Mucosa of descending colon (tissue), 3 donors: Measurements from ENCODE around the gene CACNA1C. TPM values are rescaled to one million over a fixed set of nuclear protein-coding genes. Genes with fewer than 3 reads are reported as not detected.

ENCODE experiments used
- ATAC-seq: fragments of 200-7000 bp; cut with Tn5 transposase; one replicate; pipeline ENCODE4 v1.9.1; 2020; ENCODE audit warnings: mild to moderate bottlenecking, moderate library complexity
- DNase-seq, 3 donors: peaks; one replicate each; pipeline ENCODE4 v3.0.0-alpha.2; 2020
- H3K36me3 ChIP-seq: fragments of 200-600 bp; one replicate; pipeline ENCODE4 v1.8.0; 2021; ENCODE audit warnings: low read depth, mild to moderate bottlenecking
- H3K4me1 ChIP-seq: fragments of 200-600 bp; one replicate; pipeline ENCODE4 v1.8.0; 2021; ENCODE audit warnings: low read depth, mild to moderate bottlenecking
- H3K4me3 ChIP-seq: fragments of 200-600 bp; one replicate; pipeline ENCODE4 v1.8.0; 2021; ENCODE audit warnings: mild to moderate bottlenecking
- H3K9me3 ChIP-seq: fragments of 200-600 bp; one replicate; pipeline ENCODE4 v1.8.0; 2021; ENCODE audit warnings: mild to moderate bottlenecking
- CTCF ChIP-seq: fragments of 200-600 bp; IDR thresholded peaks from one replicate; pipeline ENCODE4 v1.8.0; 2022; ENCODE audit warnings: antibody characterized with exemption, mild to moderate bottlenecking
- intact Hi-C, 2 donors: fragments of 100-400 bp; cut with DNase I in 1 of 2; cut with micrococcal nuclease in 1 of 2; formaldehyde crosslinking; loops; one replicate each; pipeline versions ENCODE4 v1.11.0 to v1.11.1; 2022; cut with DNase I, micrococcal nuclease
- long read RNA-seq, 2 donors: library from polyadenylated mRNA; unstranded; transcript quantifications; one replicate each; pipeline ENCODE4 v2.0.0, GENCODE V29; 2019 to 2021
- total RNA-seq, 3 donors: library from RNA; stranded (reverse); fragmentation: NEBNext Ultra II Directional in 2 of 3; extraction: Animal tissue kit (Norgen Biotek cat#: 25700) in 2 of 3; gene quantifications; one replicate each; pipeline versions ENCODE4 v1.2.1 to v1.2.4, GENCODE V29; 2021 to 2023
- donor health status: DM: no; HTN: no; CAD: no; lungs with moderate emphysema.
- donor health status: DM: no; HTN: no; CAD: no.
- donor health status: DM: no; HTN: yes; CAD: no.

Gene CACNA1C
- 10 to 100 TPM in 1 of 3 donors, 1 to 10 TPM in 2; 5.5 to 89.4 (median 9.2) TPM for total RNA-seq
- long read RNA-seq, donor 1, partial matches to known transcripts: 33 of 58 reads
- long read RNA-seq, donor 1, other reads (novel, unspliced or antisense): 25 of 58 reads
- long read RNA-seq, donor 2: 0 reads

DNA sequence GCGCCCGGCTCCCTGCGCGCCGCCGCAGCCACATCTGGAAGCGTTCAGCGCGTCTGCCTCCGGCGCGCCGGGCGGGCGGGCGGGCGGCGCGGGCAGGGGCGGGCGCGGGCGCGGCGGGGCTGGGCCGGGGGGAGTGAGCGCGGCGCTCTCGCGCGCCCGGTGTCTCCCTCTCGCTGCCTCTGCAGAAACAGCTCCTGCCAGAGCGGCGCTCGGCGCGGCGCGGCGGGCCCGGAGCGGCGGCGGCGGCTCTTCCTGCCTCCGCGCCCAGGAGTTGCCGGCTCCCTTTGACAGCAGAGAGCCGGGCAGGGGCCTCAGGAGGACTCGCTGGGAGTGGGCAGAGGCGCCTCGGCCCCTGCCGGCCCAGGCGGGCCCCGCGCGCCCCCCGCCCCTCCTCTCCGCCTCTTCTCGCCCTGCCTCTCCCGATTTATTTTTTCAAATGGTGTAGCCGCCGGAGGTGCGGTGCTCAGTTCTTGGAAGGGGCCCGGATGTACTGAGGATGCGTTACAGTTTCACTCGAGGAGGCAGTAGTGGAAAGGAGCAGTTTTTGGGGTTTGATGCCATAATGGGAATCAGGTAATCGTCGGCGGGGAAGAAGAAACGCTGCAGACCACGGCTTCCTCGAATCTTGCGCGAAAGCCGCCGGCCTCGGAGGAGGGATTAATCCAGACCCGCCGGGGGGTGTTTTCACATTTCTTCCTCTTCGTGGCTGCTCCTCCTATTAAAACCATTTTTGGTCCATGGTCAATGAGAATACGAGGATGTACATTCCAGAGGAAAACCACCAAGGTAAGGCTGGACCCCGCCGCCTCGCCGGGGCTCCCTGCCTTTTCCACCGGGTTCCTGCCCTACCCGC lies at the start of gene CACNA1C:
Gene CACNA1C (plus strand): TSS at position 162 of the 853 bp plus-strand sequence. CDS start 576 bp downstream, at position 738.
- H3K36me3 ChIP-seq: no peaks in the 10 kb centered on the region
- peak in 2 of 3 donors; percentile 51 to 71 for DNase-seq
- no peak within 1 kb of the TSS for H3K4me3 ChIP-seq
- H3K4me1 ChIP-seq: peaks cover 9% of the 10 kb centered on the region
- peak; percentile 75 for ATAC-seq
- no peak for TF ChIP-seq CTCF
- no peaks in the 10 kb centered on the region for H3K9me3 ChIP-seq
- intact Hi-C loops: no loop called here

DNA sequence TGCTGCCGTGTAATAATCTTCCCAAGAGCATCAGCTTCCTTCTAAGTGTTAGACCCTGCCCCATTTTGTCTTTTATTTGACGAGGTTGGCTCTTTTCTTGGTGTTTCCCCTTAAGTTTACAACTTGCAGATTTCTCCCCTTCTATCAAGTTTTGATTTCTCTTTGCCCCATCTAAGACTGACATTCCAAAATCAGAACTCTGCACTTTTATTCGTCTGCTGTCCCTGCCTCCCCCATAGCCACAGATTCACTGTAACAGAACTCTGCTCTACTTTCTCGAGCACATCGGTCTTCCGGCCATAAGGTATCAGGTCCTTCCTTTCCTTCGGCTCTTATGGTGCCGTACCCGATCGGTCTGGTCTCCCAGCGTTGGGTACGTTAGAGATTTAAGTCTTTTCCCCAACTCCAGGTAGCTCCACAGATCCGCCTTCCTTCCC lies 49.1 kb upstream of the CACNA1C start:
- Histone ChIP-seq H3K4me3 (peak overlapping the region; percentile 87), H3K9me3 (no peaks in the 10 kb centered on the region), H3K4me1 (no peaks in the 10 kb centered on the region), H3K36me3 (no peaks in the 10 kb centered on the region)
- no peak for TF ChIP-seq CTCF
- DNase-seq (no peak), ATAC-seq (peak; percentile 52)
- intact Hi-C loops: no loop called here

- intact Hi-C loops: no loop called here
Observed at GRCh38 chr12:2004113-2004929, 48.5 kb upstream of the CACNA1C start, which contains the start of gene DCP1B. Gene DCP1B (minus strand): TSS chr12:2004457. CDS start chr12:2004431, 26 bp downstream.

DNA sequence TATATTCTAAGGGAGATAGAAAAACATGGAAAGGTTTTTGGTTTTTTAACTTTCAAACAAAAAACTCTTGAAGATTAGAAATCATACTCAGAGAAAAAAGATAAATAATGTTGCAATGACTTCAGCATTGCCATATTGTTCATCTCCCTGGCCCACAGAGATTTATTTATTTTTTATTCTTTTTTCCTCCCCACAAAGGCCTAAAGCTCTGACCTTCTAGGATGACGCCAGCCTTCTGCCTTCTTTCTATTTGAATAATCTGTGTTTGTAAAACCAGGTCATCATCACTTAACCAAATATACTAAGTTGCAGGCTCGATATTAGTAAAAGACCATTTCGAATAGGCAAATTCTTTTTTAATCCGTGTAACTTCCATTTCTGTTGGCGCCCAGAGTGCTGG lies 44.1 kb upstream of the CACNA1C start:
- H3K9me3 ChIP-seq: no peaks in the 10 kb centered on the region
- DNase-seq (no peak), ATAC-seq (no peak)
- intact Hi-C loops: no loop called here
- H3K4me1 ChIP-seq: peaks cover 3% of the 10 kb centered on the region
- no peak overlapping the region for H3K4me3 ChIP-seq
- H3K36me3 ChIP-seq: no peaks in the 10 kb centered on the region
- TF ChIP-seq CTCF: no peak

More at GRCh38 chr12:2004113-2004929, 48.5 kb upstream of the CACNA1C start, which contains the start of gene DCP1B:
- H3K9me3 ChIP-seq: no peaks in the 10 kb centered on the region
- peak; percentile 100 for ATAC-seq
- TF ChIP-seq CTCF: no peak
- H3K4me3 ChIP-seq: peak within 1 kb of the TSS; percentile 87
- H3K36me3 ChIP-seq: no peaks in the 10 kb centered on the region
- no peaks in the 10 kb centered on the region for H3K4me1 ChIP-seq
- DNase-seq: peak; percentile 97 to 98 (median 97)

DNA sequence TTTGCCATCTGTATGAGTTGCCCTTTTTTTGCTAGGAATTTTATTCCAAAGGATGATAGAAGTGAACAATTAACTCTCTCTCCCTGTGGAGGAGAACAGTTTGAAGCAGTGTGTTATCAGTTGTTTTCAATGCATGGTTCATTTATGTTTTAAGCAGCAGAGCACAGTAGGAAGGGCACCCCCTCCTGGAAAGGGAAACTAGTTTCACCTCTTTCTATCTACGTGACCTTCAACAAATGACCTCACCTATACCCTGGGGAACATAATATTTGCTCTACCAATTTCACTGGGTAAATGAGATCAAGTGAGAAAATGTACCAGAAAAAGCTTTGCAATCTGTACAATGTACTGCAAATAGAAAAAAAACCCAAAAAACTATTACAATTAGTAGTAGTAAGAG lies 43.2 kb upstream of the CACNA1C start:
- Histone ChIP-seq H3K4me1 (peaks cover 3% of the 10 kb centered on the region), H3K4me3 (no peak overlapping the region), H3K9me3 (no peaks in the 10 kb centered on the region), H3K36me3 (no peaks in the 10 kb centered on the region)
- DNase-seq (no peak), ATAC-seq (no peak)
- intact Hi-C loops: no loop called here
- no peak for TF ChIP-seq CTCF
